ENCODE data around the gene POMGNT2.

Gene POMGNT2

GRCh38 chr3:43138488-43139231, 32.8 kb upstream of the POMGNT2 start:
- no peak overlapping the region for H3K27ac ChIP-seq (replicated peaks; ENCODE audit: low read length)
- H3K9ac ChIP-seq (ENCODE audit: low read depth, low read length, poor library complexity), result no peak overlapping the region
- H3K27me3 ChIP-seq (ENCODE audit: control insufficient read depth in 3 of 3, insufficient read depth in 3 of 3, low read depth in 1 of 3, low read length in 3 of 3), result no peaks in the 10 kb centered on the region
- no peaks in the 10 kb centered on the region for H3K36me3 ChIP-seq (replicated peaks in 1 of 2; ENCODE audit: control insufficient read depth in 2 of 2, insufficient read depth in 2 of 2, low read length in 2 of 2)
- H3K4me2 ChIP-seq (ENCODE audit: insufficient read depth, low read length, poor library complexity, severe bottlenecking), result no peak overlapping the region
- H3K4me1 ChIP-seq (ENCODE audit: control insufficient read depth in 2 of 2, insufficient read depth in 1 of 2, low read depth in 1 of 2, low read length in 2 of 2), result peaks cover 0 to 3% of the 10 kb centered on the region in 2 donors
- no CpG with 5 or more reads among the region's 4 CpGs for WGBS, 2 donors (ENCODE audit: extremely low coverage in 2 of 2, insufficient read length in 2 of 2, insufficient replicate concordance in 1 of 2)
- H2BK5ac ChIP-seq (ENCODE audit: low read length), result no peak overlapping the region
- H3K18ac ChIP-seq (ENCODE audit: low read length), result no peak overlapping the region
- H2BK120ac ChIP-seq (ENCODE audit: low read depth, low read length), result no peak overlapping the region
- no peak overlapping the region for H2BK12ac ChIP-seq (ENCODE audit: low read length)
- no peak overlapping the region for H3K4ac ChIP-seq (ENCODE audit: low read length)
- H4K8ac ChIP-seq (ENCODE audit: low read depth, low read length), result no peak overlapping the region
- no peak for DNase-seq (ENCODE audit: low spot score)
- H3K23ac ChIP-seq (ENCODE audit: low read depth, low read length, poor library complexity), result no peak overlapping the region
- H3K4me3 ChIP-seq (ENCODE audit: low read length in 2 of 2), result no peak overlapping the region
- no peak overlapping the region for H3K14ac ChIP-seq (ENCODE audit: low read length)
- H2AK5ac ChIP-seq (ENCODE audit: low read depth, low read length), result no peak overlapping the region
- no peak overlapping the region for H2BK15ac ChIP-seq (ENCODE audit: low read length)
- no peak overlapping the region for H4K91ac ChIP-seq (ENCODE audit: low read depth, low read length, poor library complexity)
- H3K9me3 ChIP-seq (replicated peaks in 1 of 2; ENCODE audit: control insufficient read depth in 2 of 2, insufficient read depth in 1 of 2, low read depth in 1 of 2, low read length in 2 of 2), result no peaks in the 10 kb centered on the region
- no peak overlapping the region for H2AFZ ChIP-seq (ENCODE audit: low read length)
- H3K79me1 ChIP-seq (ENCODE audit: low read depth, low read length), result no peaks in the 10 kb centered on the region

GRCh38 chr3:43132870-43133636, 27.2 kb upstream of the POMGNT2 start:
- H3K9me3 ChIP-seq (replicated peaks in 1 of 2; ENCODE audit: control insufficient read depth in 2 of 2, insufficient read depth in 1 of 2, low read depth in 1 of 2, low read length in 2 of 2), result no peaks in the 10 kb centered on the region
- no peak overlapping the region for H2BK12ac ChIP-seq (ENCODE audit: low read length)
- H3K4me1 ChIP-seq (ENCODE audit: control insufficient read depth in 2 of 2, insufficient read depth in 1 of 2, low read depth in 1 of 2, low read length in 2 of 2), result no peaks in the 10 kb centered on the region
- H3K18ac ChIP-seq (ENCODE audit: low read length), result no peak overlapping the region
- H3K23ac ChIP-seq (ENCODE audit: low read depth, low read length, poor library complexity), result no peak overlapping the region
- no peak overlapping the region for H4K8ac ChIP-seq (ENCODE audit: low read depth, low read length)
- no peak for DNase-seq (ENCODE audit: low spot score)
- H3K4me3 ChIP-seq (ENCODE audit: low read length in 2 of 2), result no peak overlapping the region
- no peaks in the 10 kb centered on the region for H3K79me1 ChIP-seq (ENCODE audit: low read depth, low read length)
- no CpG with 5 or more reads among the region's 7 CpGs for WGBS, 2 donors (ENCODE audit: extremely low coverage in 2 of 2, insufficient read length in 2 of 2, insufficient replicate concordance in 1 of 2)
- no peak overlapping the region for H2BK5ac ChIP-seq (ENCODE audit: low read length)
- H4K91ac ChIP-seq (ENCODE audit: low read depth, low read length, poor library complexity), result no peak overlapping the region
- no peak overlapping the region for H2AK5ac ChIP-seq (ENCODE audit: low read depth, low read length)
- H3K27ac ChIP-seq (replicated peaks; ENCODE audit: low read length), result no peak overlapping the region
- H3K14ac ChIP-seq (ENCODE audit: low read length), result no peak overlapping the region
- no peak overlapping the region for H2BK15ac ChIP-seq (ENCODE audit: low read length)
- H2AFZ ChIP-seq (ENCODE audit: low read length), result no peak overlapping the region
- no peak overlapping the region for H3K4me2 ChIP-seq (ENCODE audit: insufficient read depth, low read length, poor library complexity, severe bottlenecking)
- no peak overlapping the region for H2BK120ac ChIP-seq (ENCODE audit: low read depth, low read length)
- no peaks in the 10 kb centered on the region for H3K27me3 ChIP-seq (ENCODE audit: control insufficient read depth in 3 of 3, insufficient read depth in 3 of 3, low read depth in 1 of 3, low read length in 3 of 3)
- no peak overlapping the region for H3K9ac ChIP-seq (ENCODE audit: low read depth, low read length, poor library complexity)
- H3K4ac ChIP-seq (ENCODE audit: low read length), result no peak overlapping the region
- H3K36me3 ChIP-seq (replicated peaks in 1 of 2; ENCODE audit: control insufficient read depth in 2 of 2, insufficient read depth in 2 of 2, low read length in 2 of 2), result no peaks in the 10 kb centered on the region

GRCh38 chr3:43132193-43132592, 26.3 kb upstream of the POMGNT2 start:
- Histone ChIP-seq H3K79me1 (ENCODE audit: low read depth, low read length) (no peaks in the 10 kb centered on the region), H3K4ac (ENCODE audit: low read length) (no peak overlapping the region), H2BK12ac (ENCODE audit: low read length) (no peak overlapping the region), H3K27ac (replicated peaks; ENCODE audit: low read length) (no peak overlapping the region), H4K8ac (ENCODE audit: low read depth, low read length) (no peak overlapping the region), H2AFZ (ENCODE audit: low read length) (no peak overlapping the region), H3K18ac (ENCODE audit: low read length) (no peak overlapping the region), H2BK15ac (ENCODE audit: low read length) (no peak overlapping the region), H3K4me1 (ENCODE audit: control insufficient read depth in 2 of 2, insufficient read depth in 1 of 2, low read depth in 1 of 2, low read length in 2 of 2) (no peaks in the 10 kb centered on the region), H4K91ac (ENCODE audit: low read depth, low read length, poor library complexity) (no peak overlapping the region), H3K14ac (ENCODE audit: low read length) (no peak overlapping the region), H2AK5ac (ENCODE audit: low read depth, low read length) (no peak overlapping the region), H3K9me3 (replicated peaks in 1 of 2; ENCODE audit: control insufficient read depth in 2 of 2, insufficient read depth in 1 of 2, low read depth in 1 of 2, low read length in 2 of 2) (no peaks in the 10 kb centered on the region), H3K23ac (ENCODE audit: low read depth, low read length, poor library complexity) (no peak overlapping the region), H3K36me3 (replicated peaks in 1 of 2; ENCODE audit: control insufficient read depth in 2 of 2, insufficient read depth in 2 of 2, low read length in 2 of 2) (no peaks in the 10 kb centered on the region), H3K27me3 (ENCODE audit: control insufficient read depth in 3 of 3, insufficient read depth in 3 of 3, low read depth in 1 of 3, low read length in 3 of 3) (no peaks in the 10 kb centered on the region), H3K9ac (ENCODE audit: low read depth, low read length, poor library complexity) (no peak overlapping the region), H3K4me3 (ENCODE audit: low read length in 2 of 2) (no peak overlapping the region), H2BK120ac (ENCODE audit: low read depth, low read length) (no peak overlapping the region), H2BK5ac (ENCODE audit: low read length) (no peak overlapping the region), H3K4me2 (ENCODE audit: insufficient read depth, low read length, poor library complexity, severe bottlenecking) (no peak overlapping the region)
- DNase-seq (ENCODE audit: low spot score), result no peak
- WGBS, 2 donors (ENCODE audit: extremely low coverage in 2 of 2, insufficient read length in 2 of 2, insufficient replicate concordance in 1 of 2), result no CpG with 5 or more reads among the region's 3 CpGs

- H4K8ac ChIP-seq (ENCODE audit: low read depth, low read length), result no peak overlapping the region
- H3K27me3 ChIP-seq (ENCODE audit: control insufficient read depth in 3 of 3, insufficient read depth in 3 of 3, low read depth in 1 of 3, low read length in 3 of 3), result no peaks in the 10 kb centered on the region
- no peak overlapping the region for H3K9ac ChIP-seq (ENCODE audit: low read depth, low read length, poor library complexity)
- no peak overlapping the region for H2AFZ ChIP-seq (ENCODE audit: low read length)
- H3K4ac ChIP-seq (ENCODE audit: low read length), result no peak overlapping the region
- no peak overlapping the region for H3K4me3 ChIP-seq (ENCODE audit: low read length in 2 of 2)
- H3K4me1 ChIP-seq (ENCODE audit: control insufficient read depth in 2 of 2, insufficient read depth in 1 of 2, low read depth in 1 of 2, low read length in 2 of 2), result no peaks in the 10 kb centered on the region
- H3K4me2 ChIP-seq (ENCODE audit: insufficient read depth, low read length, poor library complexity, severe bottlenecking), result no peak overlapping the region
- no peak overlapping the region for H2BK120ac ChIP-seq (ENCODE audit: low read depth, low read length)
- no peak overlapping the region for H3K18ac ChIP-seq (ENCODE audit: low read length)
- H4K91ac ChIP-seq (ENCODE audit: low read depth, low read length, poor library complexity), result no peak overlapping the region
- H3K23ac ChIP-seq (ENCODE audit: low read depth, low read length, poor library complexity), result no peak overlapping the region
- H3K36me3 ChIP-seq (replicated peaks in 1 of 2; ENCODE audit: control insufficient read depth in 2 of 2, insufficient read depth in 2 of 2, low read length in 2 of 2), result no peaks in the 10 kb centered on the region
- H2BK5ac ChIP-seq (ENCODE audit: low read length), result no peak overlapping the region
- no peak overlapping the region for H3K27ac ChIP-seq (replicated peaks; ENCODE audit: low read length)
- H2AK5ac ChIP-seq (ENCODE audit: low read depth, low read length), result no peak overlapping the region
- no peak overlapping the region for H2BK12ac ChIP-seq (ENCODE audit: low read length)
- no peaks in the 10 kb centered on the region for H3K79me1 ChIP-seq (ENCODE audit: low read depth, low read length)
- no peak overlapping the region for H2BK15ac ChIP-seq (ENCODE audit: low read length)
- H3K9me3 ChIP-seq (replicated peaks in 1 of 2; ENCODE audit: control insufficient read depth in 2 of 2, insufficient read depth in 1 of 2, low read depth in 1 of 2, low read length in 2 of 2), result no peaks in the 10 kb centered on the region
- H3K14ac ChIP-seq (ENCODE audit: low read length), result no peak overlapping the region
- DNase-seq (ENCODE audit: low spot score), result no peak
Observed at GRCh38 chr3:43128464-43128863, 22.6 kb upstream of the POMGNT2 start.
